K562 (cell line): ENCODE results near the gene TESK2. TPM values are rescaled to one million over a fixed set of nuclear protein-coding genes. Genes with fewer than 3 reads are reported as not detected.
A peak's percentile ranks its signal among the peaks of the same experiment; 100 is the strongest.

ENCODE experiments used
- ATF1 ChIP-seq, 2 experiments: fragments of 450-650 bp in 1 of 2; IDR thresholded peaks; 2 replicates each; pipeline ENCODE4 v1.6.1; 2016; ENCODE audit warnings: missing compliant biosample characterization in 1 of 2, missing genetic modification characterization in 1 of 2
- CBX2 ChIP-seq: fragments of 200-600 bp; sonication (generic); IDR thresholded peaks from one replicate; pipeline ENCODE4 v1.6.1; 2012; ENCODE audit warnings: mild to moderate bottlenecking, low read length, inconsistent platforms; ENCODE audit not compliant: insufficient read depth, poor library complexity, severe bottlenecking
- FOSL1 ChIP-seq: fragments of 200-800 bp; sonication (Bioruptor generic); conservative IDR thresholded peaks from 2 replicates; pipeline ENCODE4 v1.6.1; 2016; ENCODE audit warnings: missing genetic modification characterization, missing compliant biosample characterization
- FOXJ2 ChIP-seq: fragments of 200-800 bp; sonication (Bioruptor generic); IDR thresholded peaks from 2 replicates; pipeline ENCODE4 v1.6.1; 2016; ENCODE audit warnings: missing genetic modification characterization, missing compliant biosample characterization
- NR1H2 ChIP-seq: sonication (generic); formaldehyde crosslinking; IDR thresholded peaks from 2 replicates; pipeline ENCODE4 v1.4.0; 2020; ENCODE audit warnings: mild to moderate bottlenecking, missing genetic modification reagents
- POLR2B ChIP-seq: fragments of 450-650 bp; IDR thresholded peaks from 2 replicates; pipeline ENCODE4 v1.6.1; 2018; ENCODE audit warnings: low read depth; ENCODE audit not compliant: partially characterized antibody
- PRPF4 ChIP-seq: fragments of 200-400 bp; formaldehyde crosslinking; IDR thresholded peaks from one replicate; pipeline ENCODE4 v1.6.1; 2017; ENCODE audit warnings: low read length, low read depth, mild to moderate bottlenecking; ENCODE audit not compliant: insufficient read depth, poor library complexity, severe bottlenecking
- RBM34 ChIP-seq: fragments of 200-400 bp; formaldehyde crosslinking; IDR thresholded peaks from 2 replicates; pipeline ENCODE4 v1.6.1; 2018; ENCODE audit warnings: low read length, borderline replicate concordance; ENCODE audit not compliant: insufficient read depth
- SIX5 ChIP-seq, 2 experiments: IDR thresholded peaks; 2 replicates each; pipeline ENCODE4 v1.6.1; 2011; ENCODE audit warnings: low read length in 2 of 2, borderline replicate concordance in 1 of 2, low read depth in 1 of 2, mild to moderate bottlenecking in 1 of 2, moderate library complexity in 1 of 2; ENCODE audit not compliant: insufficient read depth in 1 of 2
- SP2 ChIP-seq: IDR thresholded peaks from 2 replicates; pipeline ENCODE4 v1.6.1; 2011; ENCODE audit warnings: mild to moderate bottlenecking, low read depth, low read length, moderate library complexity; ENCODE audit not compliant: poor library complexity, severe bottlenecking; ENCODE audit errors: extremely low read depth
- TEAD2 ChIP-seq: fragments of 450-650 bp; IDR thresholded peaks from 2 replicates; pipeline ENCODE4 v1.6.1; 2016; ENCODE audit warnings: missing genetic modification characterization, control low read depth, missing compliant biosample characterization
- U2AF2 ChIP-seq: fragments of 200-400 bp; formaldehyde crosslinking; optimal IDR thresholded peaks from 2 replicates; pipeline ENCODE3; 2017; ENCODE audit warnings: low read depth, mild to moderate bottlenecking, low read length
- ZNF668 ChIP-seq: fragments of 250-450 bp; sonication (Bioruptor Pico); IDR thresholded peaks from 2 replicates; pipeline ENCODE4 v1.8.0; 2022; ENCODE audit warnings: mild to moderate bottlenecking, inconsistent platforms
- polyA plus RNA-seq, 8 experiments: library from polyadenylated mRNA; depleted of rRNA in 4 of 8; stranded (reverse) in 5 of 8; unstranded in 3 of 8; fragments of >200 nt; fragmentation: Nextera tagmentation in 2 of 8; fragmentation: Illumina TruSeq in 1 of 8; extraction: Ambion mirVana in 2 of 8; extraction: Trizol in 1 of 8; gene quantifications; 2 replicates each; pipeline versions ENCODE4 v1.2.1 to v1.2.3, GENCODE V29; 2011 to 2014; ENCODE audit warnings: inconsistent platforms in 1 of 8, missing spikeins in 1 of 8
- total RNA-seq, 7 experiments: library from RNA; depleted of rRNA in 6 of 7; stranded (reverse); fragments of >200 nt in 6 of 7; fragmentation: Illumina TruSeq in 2 of 7; extraction: Trizol in 2 of 7; gene quantifications; 2 replicates each; pipeline versions ENCODE4 v1.2.1 to v1.2.3, GENCODE V29; 2011 to 2021; ENCODE audit warnings: low replicate concordance in 1 of 7
- TF ChIP-seq, protein P1 (sequence below): IDR thresholded peaks from 2 replicates; pipeline ENCODE4 v1.6.1; 2011; ENCODE audit not compliant: insufficient read length; ENCODE audit errors: extremely low read depth
- TF ChIP-seq, protein P2 (sequence below): fragments of 450-650 bp; formaldehyde crosslinking; IDR thresholded peaks from 2 replicates; pipeline ENCODE4 v1.4.0; 2020; ENCODE audit warnings: mild to moderate bottlenecking
- TF ChIP-seq, protein P3 (sequence below), 2 experiments: fragments of 450-650 bp; IDR thresholded peaks; 2 replicates each; pipeline ENCODE4 v1.6.1; 2018; ENCODE audit warnings: mild to moderate bottlenecking in 2 of 2, low read depth in 1 of 2; ENCODE audit not compliant: partially characterized antibody in 2 of 2
- TF ChIP-seq, protein P4 (sequence below): sonication (generic); formaldehyde crosslinking; IDR thresholded peaks from 2 replicates; pipeline ENCODE4 v1.4.0; 2020; ENCODE audit warnings: mild to moderate bottlenecking, missing genetic modification reagents

TESK2 gene
- total and polyA plus RNA-seq, 9 of the 15 experiments (the other 6 are each of a cell fraction or from before 2014, with no cell fraction given): 1.6 to 5.3 (median 3.7) TPM

DNA sequence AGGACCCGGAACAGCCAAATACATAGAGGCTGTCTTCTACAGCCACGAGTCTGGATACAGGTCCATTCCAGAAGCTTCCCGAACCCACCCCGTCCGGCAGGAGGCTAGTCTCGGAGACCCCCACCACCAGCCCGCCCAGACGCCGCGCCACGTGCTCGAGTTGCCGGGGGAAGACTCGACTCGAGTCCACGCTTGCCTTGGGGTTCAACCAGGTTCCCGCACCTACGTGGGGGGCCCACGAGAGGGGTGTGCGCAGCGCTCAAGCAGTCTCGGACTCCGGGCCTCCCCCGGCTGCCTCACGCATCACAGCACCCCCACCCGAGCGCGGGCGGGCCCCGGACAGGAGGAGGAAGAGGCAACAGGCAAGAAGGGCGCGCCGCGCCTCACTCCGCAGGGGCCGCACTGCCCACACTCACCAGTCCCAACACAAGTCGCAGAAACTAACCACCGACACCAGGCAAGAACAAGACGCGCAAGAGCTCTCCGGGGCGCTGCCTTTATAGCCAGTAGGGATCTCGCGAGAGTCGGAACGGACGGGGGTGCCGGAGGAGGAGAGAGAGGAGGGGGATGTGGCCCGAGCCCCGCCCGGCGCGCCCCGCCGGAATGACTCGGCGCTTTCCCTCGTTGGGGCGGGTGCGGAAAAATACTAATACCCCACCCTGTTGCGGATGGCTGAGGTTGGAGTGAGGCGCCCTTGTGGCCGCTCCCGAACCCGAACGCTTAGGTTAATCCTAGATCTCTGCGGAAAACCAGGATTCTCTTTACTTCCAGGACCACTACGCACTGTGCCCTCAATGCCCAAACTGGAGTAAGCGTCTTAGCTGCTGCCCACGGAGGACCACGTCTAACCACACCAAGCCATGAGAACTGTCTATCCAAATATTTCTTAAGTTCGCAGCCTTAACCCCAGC, 30.7 kb upstream of the TESK2 start, which contains the start of gene PRDX1 (continued):
- no peak for TF ChIP-seq SIX5 (IDR thresholded peaks at IDR 0.05; ENCODE audit: borderline replicate concordance in 1 of 2, insufficient read depth in 1 of 2, low read depth in 1 of 2, low read length in 2 of 2)
- peak; percentile 98 for TF ChIP-seq NR1H2 (CRISPR knock-in tag)
- no peak for TF ChIP-seq U2AF2
- peak; percentile 100 for TF ChIP-seq PRPF4
- no peak for TF ChIP-seq CBX2
- TF ChIP-seq RBM34: no peak
- no peak for TF ChIP-seq ZNF668 (CRISPR knock-in tag)
- peak; percentile 83; the same call in 1 of the 2 replicates for TF ChIP-seq FOXJ2 (tag)
- TF ChIP-seq, protein P1, sequence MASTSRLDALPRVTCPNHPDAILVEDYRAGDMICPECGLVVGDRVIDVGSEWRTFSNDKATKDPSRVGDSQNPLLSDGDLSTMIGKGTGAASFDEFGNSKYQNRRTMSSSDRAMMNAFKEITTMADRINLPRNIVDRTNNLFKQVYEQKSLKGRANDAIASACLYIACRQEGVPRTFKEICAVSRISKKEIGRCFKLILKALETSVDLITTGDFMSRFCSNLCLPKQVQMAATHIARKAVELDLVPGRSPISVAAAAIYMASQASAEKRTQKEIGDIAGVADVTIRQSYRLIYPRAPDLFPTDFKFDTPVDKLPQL: peak; percentile 100
- TF ChIP-seq, protein P2, sequence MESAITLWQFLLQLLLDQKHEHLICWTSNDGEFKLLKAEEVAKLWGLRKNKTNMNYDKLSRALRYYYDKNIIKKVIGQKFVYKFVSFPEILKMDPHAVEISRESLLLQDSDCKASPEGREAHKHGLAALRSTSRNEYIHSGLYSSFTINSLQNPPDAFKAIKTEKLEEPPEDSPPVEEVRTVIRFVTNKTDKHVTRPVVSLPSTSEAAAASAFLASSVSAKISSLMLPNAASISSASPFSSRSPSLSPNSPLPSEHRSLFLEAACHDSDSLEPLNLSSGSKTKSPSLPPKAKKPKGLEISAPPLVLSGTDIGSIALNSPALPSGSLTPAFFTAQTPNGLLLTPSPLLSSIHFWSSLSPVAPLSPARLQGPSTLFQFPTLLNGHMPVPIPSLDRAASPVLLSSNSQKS (CRISPR knock-in tag): no peak
- no peak for TF ChIP-seq TEAD2
- peak; percentile 44 for TF ChIP-seq FOSL1
- TF ChIP-seq SP2: no peak
- no peak; the same call in 1 of the 2 replicates for TF ChIP-seq ATF1 (CRISPR knock-in tag; IDR thresholded peaks at IDR 0.05)
- peak; percentile 81 for TF ChIP-seq ATF1 (tag; IDR thresholded peaks at IDR 0.05)
- TF ChIP-seq POLR2B: peak; percentile 100
- TF ChIP-seq, protein P3, sequence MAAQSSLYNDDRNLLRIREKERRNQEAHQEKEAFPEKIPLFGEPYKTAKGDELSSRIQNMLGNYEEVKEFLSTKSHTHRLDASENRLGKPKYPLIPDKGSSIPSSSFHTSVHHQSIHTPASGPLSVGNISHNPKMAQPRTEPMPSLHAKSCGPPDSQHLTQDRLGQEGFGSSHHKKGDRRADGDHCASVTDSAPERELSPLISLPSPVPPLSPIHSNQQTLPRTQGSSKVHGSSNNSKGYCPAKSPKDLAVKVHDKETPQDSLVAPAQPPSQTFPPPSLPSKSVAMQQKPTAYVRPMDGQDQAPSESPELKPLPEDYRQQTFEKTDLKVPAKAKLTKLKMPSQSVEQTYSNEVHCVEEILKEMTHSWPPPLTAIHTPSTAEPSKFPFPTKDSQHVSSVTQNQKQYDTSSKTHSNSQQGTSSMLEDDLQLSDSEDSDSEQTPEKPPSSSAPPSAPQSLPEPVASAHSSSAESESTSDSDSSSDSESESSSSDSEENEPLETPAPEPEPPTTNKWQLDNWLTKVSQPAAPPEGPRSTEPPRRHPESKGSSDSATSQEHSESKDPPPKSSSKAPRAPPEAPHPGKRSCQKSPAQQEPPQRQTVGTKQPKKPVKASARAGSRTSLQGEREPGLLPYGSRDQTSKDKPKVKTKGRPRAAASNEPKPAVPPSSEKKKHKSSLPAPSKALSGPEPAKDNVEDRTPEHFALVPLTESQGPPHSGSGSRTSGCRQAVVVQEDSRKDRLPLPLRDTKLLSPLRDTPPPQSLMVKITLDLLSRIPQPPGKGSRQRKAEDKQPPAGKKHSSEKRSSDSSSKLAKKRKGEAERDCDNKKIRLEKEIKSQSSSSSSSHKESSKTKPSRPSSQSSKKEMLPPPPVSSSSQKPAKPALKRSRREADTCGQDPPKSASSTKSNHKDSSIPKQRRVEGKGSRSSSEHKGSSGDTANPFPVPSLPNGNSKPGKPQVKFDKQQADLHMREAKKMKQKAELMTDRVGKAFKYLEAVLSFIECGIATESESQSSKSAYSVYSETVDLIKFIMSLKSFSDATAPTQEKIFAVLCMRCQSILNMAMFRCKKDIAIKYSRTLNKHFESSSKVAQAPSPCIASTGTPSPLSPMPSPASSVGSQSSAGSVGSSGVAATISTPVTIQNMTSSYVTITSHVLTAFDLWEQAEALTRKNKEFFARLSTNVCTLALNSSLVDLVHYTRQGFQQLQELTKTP (IDR thresholded peaks at IDR 0.05; ENCODE audit: low read depth in 1 of 2, partially characterized antibody in 2 of 2): peak; percentile 19 to 76
- TF ChIP-seq, protein P4, sequence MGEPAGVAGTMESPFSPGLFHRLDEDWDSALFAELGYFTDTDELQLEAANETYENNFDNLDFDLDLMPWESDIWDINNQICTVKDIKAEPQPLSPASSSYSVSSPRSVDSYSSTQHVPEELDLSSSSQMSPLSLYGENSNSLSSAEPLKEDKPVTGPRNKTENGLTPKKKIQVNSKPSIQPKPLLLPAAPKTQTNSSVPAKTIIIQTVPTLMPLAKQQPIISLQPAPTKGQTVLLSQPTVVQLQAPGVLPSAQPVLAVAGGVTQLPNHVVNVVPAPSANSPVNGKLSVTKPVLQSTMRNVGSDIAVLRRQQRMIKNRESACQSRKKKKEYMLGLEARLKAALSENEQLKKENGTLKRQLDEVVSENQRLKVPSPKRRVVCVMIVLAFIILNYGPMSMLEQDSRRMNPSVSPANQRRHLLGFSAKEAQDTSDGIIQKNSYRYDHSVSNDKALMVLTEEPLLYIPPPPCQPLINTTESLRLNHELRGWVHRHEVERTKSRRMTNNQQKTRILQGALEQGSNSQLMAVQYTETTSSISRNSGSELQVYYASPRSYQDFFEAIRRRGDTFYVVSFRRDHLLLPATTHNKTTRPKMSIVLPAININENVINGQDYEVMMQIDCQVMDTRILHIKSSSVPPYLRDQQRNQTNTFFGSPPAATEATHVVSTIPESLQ (CRISPR knock-in tag): peak; percentile 94; the same call in 1 of the 2 replicates
